T-helper 17 cell (primary cell): ENCODE data around the gene ITK. TPM values are rescaled to one million over a fixed set of nuclear protein-coding genes. Genes with fewer than 3 reads are reported as not detected.

Source experiments
- ATAC-seq: fragments of 150-1000 bp; cut with Tn5 transposase; 2 replicates; pipeline ENCODE4 v1.10.0; 2021; ENCODE audit warnings: mild to moderate bottlenecking, moderate library complexity
- DNase-seq, 3 donors: peaks; one replicate each; pipeline versions ENCODE4 v3.0.0 to v3.0.0-alpha.2; 2020 to 2021
- H3K9me3 ChIP-seq: one replicate; pipeline ENCODE4 v1.7.0; 2013; ENCODE audit warnings: low read length, mild to moderate bottlenecking; ENCODE audit not compliant: control insufficient read depth, poor library complexity, severe bottlenecking
- H3K27ac Mint-ChIP-seq: one replicate; pipeline ENCODE4 v1.8.0; 2022; ENCODE audit warnings: mild to moderate bottlenecking, moderate library complexity, mixed read lengths
- H3K27me3 Mint-ChIP-seq: one replicate; pipeline ENCODE4 v1.8.0; 2022; ENCODE audit warnings: mixed read lengths
- H3K36me3 Mint-ChIP-seq: one replicate; pipeline ENCODE4 v1.8.0; 2022; ENCODE audit warnings: low read depth, mixed read lengths
- H3K4me1 Mint-ChIP-seq: one replicate; pipeline ENCODE4 v1.8.0; 2022; ENCODE audit warnings: mild to moderate bottlenecking, mixed read lengths
- H3K4me3 Mint-ChIP-seq: one replicate; pipeline ENCODE4 v1.8.0; 2022; ENCODE audit warnings: mild to moderate bottlenecking, moderate library complexity, mixed read lengths
- total RNA-seq, 4 donors: library from RNA in 2 of 4; stranded (reverse) in 2 of 4; gene quantifications; one replicate each; pipeline ENCODE4 v1.2.3 and lab custom pipeline; 2022 to 2026

Gene ITK
- total RNA-seq, 2 donors from 2014 or later: 235 to 319 TPM

DNA sequence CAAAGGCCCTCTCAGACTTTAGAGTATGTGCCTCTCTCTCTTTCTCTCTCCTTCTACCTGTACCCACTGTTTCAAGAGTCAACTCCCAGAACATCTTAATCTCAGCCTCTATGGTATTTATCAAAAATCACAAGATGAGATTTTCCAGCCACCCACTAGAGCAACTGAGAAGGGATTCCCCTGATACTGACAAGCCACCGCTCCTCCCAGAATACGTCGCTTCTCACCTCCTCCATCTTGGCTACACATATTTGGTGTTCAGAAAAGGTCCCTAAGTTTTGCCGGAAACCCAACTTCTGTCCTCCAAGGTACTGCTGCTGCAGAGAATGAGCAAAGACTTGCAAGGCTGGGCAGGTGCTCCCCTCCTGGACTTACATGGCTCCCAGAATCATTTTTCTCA is 20.6 kb upstream of the ITK start:
- Mint-ChIP-seq H3K27ac (peak overlapping the region; percentile 92), H3K4me3 (peak overlapping the region; percentile 62), H3K36me3 (no peaks in the 10 kb centered on the region), H3K27me3 (no peaks in the 10 kb centered on the region), H3K4me1 (peaks cover 52% of the 10 kb centered on the region)
- peak; percentile 65 for ATAC-seq
- DNase-seq: peak; percentile 21 to 48 (median 45)
- H3K9me3 ChIP-seq: peaks cover 2% of the 10 kb centered on the region

DNA sequence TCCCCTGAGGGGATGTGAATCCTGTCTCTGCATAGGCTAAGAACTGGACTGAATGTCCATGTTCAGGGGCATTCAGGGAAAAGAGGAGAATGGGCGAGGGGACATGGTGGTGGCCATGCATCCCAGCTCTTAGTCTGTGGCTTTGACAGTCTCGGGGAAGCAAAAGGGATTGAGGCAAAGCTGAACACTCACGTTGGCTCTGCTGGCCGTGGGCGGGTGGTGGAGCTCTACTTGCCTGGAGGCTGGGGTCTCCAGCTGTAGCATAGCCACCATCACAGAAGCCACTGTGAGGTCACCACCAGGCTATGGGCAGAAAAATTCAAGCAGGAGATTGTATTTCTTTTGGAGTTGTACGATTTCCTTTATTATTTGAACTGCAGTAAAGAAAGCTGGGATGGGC is 18.6 kb upstream of the ITK start:
- DNase-seq (no peak), ATAC-seq (no peak)
- peak overlapping the region; percentile 92 for H3K27ac Mint-ChIP-seq
- peaks cover 47% of the 10 kb centered on the region for H3K4me1 Mint-ChIP-seq
- H3K27me3 Mint-ChIP-seq: no peaks in the 10 kb centered on the region
- H3K4me3 Mint-ChIP-seq: no peak overlapping the region
- H3K36me3 Mint-ChIP-seq: no peaks in the 10 kb centered on the region
- H3K9me3 ChIP-seq: peaks cover 2% of the 10 kb centered on the region

DNA sequence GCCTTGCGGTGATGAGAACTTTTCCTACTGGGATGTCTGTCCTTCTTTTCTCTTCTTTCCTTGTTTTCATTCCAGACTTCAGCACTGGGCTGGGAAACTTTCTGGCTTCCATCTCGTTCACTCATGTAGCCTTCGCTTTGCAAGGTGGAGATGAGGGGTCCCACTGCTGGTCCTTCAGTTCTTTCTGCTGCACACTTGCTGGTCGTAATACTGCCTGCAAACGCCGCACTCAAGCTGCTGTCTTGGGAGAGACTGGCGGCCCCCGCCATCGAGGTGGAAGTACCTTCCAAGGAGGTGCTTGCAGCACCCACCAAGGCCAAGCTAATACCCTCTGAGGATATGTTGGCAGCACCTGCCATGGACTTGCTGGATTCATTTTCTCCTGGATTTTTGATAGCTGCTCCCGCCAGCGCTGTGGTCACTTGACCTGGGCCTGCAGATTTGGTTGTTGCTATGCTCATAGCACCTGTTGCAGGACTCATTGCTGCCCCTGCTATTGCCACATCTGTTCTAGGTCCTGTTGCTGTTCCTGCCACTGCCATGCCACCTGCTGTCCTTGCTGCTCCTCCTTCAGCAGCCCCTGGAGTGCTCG is 17.6 kb upstream of the ITK start:
- Mint-ChIP-seq H3K4me3 (no peak overlapping the region), H3K36me3 (no peaks in the 10 kb centered on the region), H3K27me3 (no peaks in the 10 kb centered on the region), H3K27ac (peak overlapping the region; percentile 92), H3K4me1 (peaks cover 46% of the 10 kb centered on the region)
- DNase-seq (no peak), ATAC-seq (no peak)
- peaks cover 2% of the 10 kb centered on the region for H3K9me3 ChIP-seq

DNA sequence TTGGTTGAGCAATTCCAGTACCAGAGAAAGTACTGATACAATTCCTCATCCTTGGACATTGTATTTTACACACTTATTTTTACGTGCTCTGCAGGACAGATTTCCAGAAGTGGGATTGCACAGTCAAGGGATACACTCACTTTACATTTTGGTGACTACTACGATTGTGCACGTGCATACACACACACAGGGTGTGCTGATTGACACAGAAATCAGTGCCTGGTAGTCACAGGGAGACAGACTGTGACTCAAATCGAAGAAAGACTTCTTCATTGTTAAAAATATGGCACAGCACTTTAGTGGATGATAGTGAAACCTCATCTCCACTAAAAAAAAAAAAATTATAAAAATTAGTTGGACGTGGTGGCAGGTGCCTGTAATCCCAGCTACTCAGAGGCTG is 16.1 kb upstream of the ITK start:
- H3K36me3 Mint-ChIP-seq: no peaks in the 10 kb centered on the region
- H3K9me3 ChIP-seq: peaks cover 2% of the 10 kb centered on the region
- no peak for ATAC-seq
- no peak for DNase-seq
- peaks cover 46% of the 10 kb centered on the region for H3K4me1 Mint-ChIP-seq
- H3K27me3 Mint-ChIP-seq: no peaks in the 10 kb centered on the region
- H3K4me3 Mint-ChIP-seq: peak overlapping the region; percentile 58
- no peak overlapping the region for H3K27ac Mint-ChIP-seq

DNA sequence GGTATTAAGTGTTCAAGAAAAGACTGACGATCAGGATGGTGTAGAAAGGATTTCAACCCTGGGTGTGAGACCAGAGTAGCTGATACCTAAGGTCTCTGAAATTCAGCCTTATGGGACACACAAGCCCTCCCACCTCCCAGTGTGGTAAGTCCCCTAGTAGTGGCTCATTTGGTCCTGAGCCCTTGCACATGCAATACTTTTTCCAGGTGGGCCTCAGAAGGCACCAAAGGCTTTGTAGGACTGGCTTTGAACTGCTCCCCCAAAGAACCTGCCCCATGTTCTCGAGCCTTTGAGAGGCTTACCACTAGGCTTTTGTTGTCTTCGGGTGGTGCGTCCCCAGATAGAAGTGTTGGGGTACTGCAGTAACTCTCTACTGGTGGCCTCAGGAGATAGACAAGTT is 15.4 kb upstream of the ITK start:
- H3K9me3 ChIP-seq: peaks cover 2% of the 10 kb centered on the region
- Mint-ChIP-seq H3K36me3 (no peaks in the 10 kb centered on the region), H3K27me3 (no peaks in the 10 kb centered on the region), H3K4me3 (no peak overlapping the region), H3K4me1 (peaks cover 42% of the 10 kb centered on the region), H3K27ac (peak overlapping the region; percentile 93)
- ATAC-seq (no peak), DNase-seq (no peak)

DNA sequence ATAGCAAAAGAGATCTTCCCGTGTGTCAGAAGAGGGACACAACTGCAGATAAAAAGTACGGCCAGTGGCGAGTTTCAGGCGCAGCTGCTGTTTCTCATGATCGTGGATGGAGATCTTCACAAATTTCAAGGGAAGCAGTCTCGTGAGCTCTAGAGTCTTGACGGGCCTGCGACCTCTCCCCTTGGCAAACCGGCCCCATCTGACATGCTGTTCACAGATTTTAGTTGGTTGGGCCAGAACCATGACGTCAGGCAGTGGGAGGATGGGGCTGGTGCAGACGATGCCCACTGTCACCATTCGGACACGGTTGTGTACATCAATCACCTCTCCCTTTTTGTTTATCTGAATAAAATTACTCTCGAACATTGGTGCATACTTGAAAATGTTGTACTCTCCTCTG is 15.0 kb upstream of the ITK start:
- Mint-ChIP-seq H3K4me3 (no peak overlapping the region), H3K36me3 (no peaks in the 10 kb centered on the region), H3K4me1 (peaks cover 41% of the 10 kb centered on the region), H3K27me3 (no peaks in the 10 kb centered on the region), H3K27ac (peak overlapping the region; percentile 93)
- H3K9me3 ChIP-seq: peaks cover 2% of the 10 kb centered on the region
- DNase-seq: no peak
- no peak for ATAC-seq

DNA sequence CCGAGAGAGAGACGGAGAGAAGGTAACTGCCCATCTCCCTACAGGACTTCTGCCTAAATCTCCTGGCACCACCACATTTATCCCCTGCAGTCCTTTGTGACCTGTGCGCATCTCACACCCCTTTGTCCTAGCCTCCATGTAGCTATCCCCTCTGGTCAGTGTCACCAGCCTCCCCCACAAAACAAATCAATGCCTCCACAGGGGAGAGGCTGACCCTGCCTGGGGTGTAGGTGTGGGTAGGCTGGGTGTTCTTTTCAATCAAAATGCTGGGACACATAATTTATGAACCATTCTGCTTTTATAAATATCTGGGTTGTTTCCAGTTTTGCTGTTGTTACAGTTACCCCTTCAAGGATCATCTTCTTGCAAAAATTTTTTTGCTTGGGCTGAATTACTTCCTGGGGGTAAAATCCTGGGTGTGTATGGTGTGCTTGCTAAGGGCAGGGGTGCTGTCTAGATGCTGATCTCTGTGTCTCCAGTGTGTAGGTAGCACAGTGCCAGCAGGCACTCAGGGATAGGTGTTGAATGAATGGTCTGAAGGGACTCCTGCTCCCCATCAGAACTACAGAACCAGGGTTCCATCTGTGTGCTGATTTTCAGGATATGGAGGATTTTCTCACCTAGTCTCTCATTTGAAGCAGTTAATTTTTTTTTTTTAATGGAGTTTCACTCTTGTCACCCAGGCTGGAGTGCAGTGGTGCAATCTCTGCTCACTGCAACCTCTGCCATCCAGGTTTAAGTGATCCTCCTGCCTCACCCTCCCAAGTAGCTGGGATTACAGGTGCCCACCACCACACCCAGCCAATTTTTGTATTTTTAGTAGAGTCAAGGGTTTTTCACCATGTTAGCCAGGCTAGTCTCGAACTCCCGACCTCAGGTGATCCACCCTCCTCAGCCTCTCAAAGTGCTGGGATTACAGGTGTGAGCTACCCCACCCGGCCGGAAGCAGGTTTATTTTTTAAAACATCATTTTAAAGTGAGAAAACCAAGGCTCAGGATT is 14.1 kb upstream of the ITK start, which contains the start of gene GARIN3:
GARIN3 (minus strand) TSS at position 51 of the 1,000 bp plus-strand sequence. CDS start 96 bp downstream, outside the sequence.
- ATAC-seq (peak; percentile 51), DNase-seq (no peak)
- no peaks in the 10 kb centered on the region for H3K27me3 Mint-ChIP-seq
- H3K9me3 ChIP-seq: peaks cover under 1% of the 10 kb centered on the region
- peaks cover 36% of the 10 kb centered on the region for H3K4me1 Mint-ChIP-seq
- H3K36me3 Mint-ChIP-seq: no peaks in the 10 kb centered on the region
- peak within 1 kb of the TSS; percentile 93 for H3K27ac Mint-ChIP-seq
- H3K4me3 Mint-ChIP-seq: no peak within 1 kb of the TSS

DNA sequence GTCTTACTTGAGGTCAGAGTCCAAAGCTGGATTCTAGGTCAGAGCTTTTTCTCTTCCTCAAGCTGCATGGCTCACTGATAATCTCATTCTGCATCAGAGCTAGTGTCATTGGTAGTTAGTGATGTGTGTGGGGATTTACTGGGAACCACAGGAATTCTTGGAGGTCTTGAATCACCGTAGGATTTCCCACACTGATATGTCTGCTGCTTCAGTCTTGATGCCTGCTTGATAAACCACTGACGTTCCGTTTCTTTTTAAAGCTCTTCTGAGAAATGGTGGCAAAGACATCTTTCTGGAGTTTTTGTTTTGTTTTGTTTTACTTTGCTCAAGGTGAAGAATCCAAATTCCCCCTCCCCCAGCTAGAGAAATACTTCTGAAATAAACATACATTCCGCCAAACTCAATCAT is 13.4 kb upstream of the ITK start:
- DNase-seq (no peak), ATAC-seq (peak; percentile 54)
- no peaks in the 10 kb centered on the region for H3K27me3 Mint-ChIP-seq
- H3K9me3 ChIP-seq: no peaks in the 10 kb centered on the region
- peak overlapping the region; percentile 57 for H3K4me3 Mint-ChIP-seq
- peaks cover 42% of the 10 kb centered on the region for H3K4me1 Mint-ChIP-seq
- peak overlapping the region; percentile 93 for H3K27ac Mint-ChIP-seq
- no peaks in the 10 kb centered on the region for H3K36me3 Mint-ChIP-seq

DNA sequence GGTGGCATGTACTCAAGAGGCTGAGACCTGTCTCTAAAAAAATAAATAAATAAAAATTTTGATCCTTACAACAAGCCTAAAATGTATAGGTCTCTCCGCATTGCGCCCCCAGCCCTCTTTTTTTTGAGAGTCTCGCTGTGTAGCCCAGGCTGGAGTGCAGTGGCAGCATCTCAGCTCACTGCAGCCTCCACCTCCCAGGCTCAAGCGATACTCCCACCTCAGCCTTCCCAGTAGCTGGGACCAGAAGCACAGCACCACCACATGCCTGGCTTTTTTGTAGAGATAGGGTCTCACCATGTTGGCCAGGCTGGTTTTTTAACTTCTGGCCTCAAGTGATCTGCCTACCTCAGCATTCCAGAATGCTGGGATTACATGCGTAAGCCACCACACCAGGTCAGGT is 12.4 kb upstream of the ITK start:
- no peak for ATAC-seq
- H3K4me3 Mint-ChIP-seq: no peak overlapping the region
- no peaks in the 10 kb centered on the region for H3K36me3 Mint-ChIP-seq
- H3K4me1 Mint-ChIP-seq: peaks cover 43% of the 10 kb centered on the region
- no peaks in the 10 kb centered on the region for H3K27me3 Mint-ChIP-seq
- no peaks in the 10 kb centered on the region for H3K9me3 ChIP-seq
- H3K27ac Mint-ChIP-seq: peak overlapping the region; percentile 93
- DNase-seq: no peak

DNA sequence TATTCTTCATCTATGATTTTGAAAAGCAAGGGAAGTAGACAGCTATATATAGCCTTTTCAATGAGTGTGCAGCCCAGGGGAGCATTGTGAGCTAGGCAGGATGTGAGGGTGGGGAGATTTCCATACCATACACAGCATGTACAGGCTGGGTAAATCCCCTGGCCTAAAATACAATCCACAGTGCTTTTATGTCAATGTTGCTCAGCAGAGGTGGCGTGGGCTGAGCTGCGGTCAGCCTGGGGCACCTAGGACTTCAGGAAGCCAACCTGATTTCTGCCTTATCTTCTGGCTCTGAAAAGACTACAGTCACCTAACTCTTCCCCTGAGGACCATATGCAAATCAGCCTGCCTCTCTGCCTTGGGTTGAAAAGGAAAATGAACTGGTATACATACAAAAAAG is 8.2 kb upstream of the ITK start:
- ATAC-seq (peak; percentile 98), DNase-seq (peak; percentile 45 to 73 (median 56))
- Mint-ChIP-seq H3K36me3 (no peaks in the 10 kb centered on the region), H3K27ac (peak overlapping the region; percentile 98), H3K4me3 (peak overlapping the region; percentile 75), H3K4me1 (peaks cover 34% of the 10 kb centered on the region), H3K27me3 (no peaks in the 10 kb centered on the region)
- H3K9me3 ChIP-seq: no peaks in the 10 kb centered on the region

DNA sequence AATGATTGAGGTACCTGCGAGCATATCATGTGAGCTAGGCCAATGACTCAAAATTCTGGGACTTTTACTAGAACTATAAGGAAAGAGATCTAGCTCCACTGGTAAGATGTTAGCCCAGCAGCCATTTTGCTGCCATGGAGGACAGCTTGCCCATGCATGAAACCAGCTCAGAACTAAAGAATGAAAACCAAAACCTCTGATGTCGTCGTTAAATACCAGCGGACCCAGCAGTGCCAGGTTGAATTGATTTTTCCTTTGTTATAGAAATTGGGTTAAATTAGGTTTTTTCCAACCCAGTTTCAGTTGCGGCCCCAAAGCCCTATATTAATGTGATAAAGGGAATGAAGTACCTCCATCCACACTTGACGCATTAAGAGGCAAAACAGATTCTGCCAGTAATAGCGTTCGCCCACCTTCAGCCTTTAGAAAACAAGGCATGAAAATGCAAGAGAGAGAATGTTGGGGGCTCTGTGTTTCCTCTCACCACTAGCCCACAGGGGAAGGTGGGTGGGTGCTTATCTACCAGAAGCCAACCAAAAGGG is 5.5 kb upstream of the ITK start:
- DNase-seq (no peak), ATAC-seq (no peak)
- no peaks in the 10 kb centered on the region for H3K9me3 ChIP-seq
- H3K4me3 Mint-ChIP-seq: no peak overlapping the region
- H3K27me3 Mint-ChIP-seq: no peaks in the 10 kb centered on the region
- H3K4me1 Mint-ChIP-seq: peaks cover 47% of the 10 kb centered on the region
- H3K36me3 Mint-ChIP-seq: no peaks in the 10 kb centered on the region
- H3K27ac Mint-ChIP-seq: peak overlapping the region; percentile 60

DNA sequence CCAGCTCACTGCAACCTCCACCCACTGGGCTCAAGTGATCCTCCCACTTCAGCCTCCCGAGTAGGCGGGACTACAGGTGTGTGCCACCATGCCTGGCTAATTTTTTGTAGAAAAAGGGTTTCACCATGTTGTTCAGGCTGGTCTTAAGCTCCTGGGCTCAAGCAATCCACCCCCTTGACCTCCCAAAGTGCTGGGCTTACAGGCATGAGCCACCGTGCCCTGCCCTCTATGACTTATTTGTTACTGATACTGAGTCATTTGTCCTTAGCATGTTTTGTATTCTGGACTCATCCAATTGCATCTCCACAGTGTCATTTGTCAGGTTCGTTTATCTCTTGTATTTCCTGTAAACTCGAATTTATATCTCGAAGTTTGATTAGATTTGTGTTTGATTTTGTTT is 2.7 kb upstream of the ITK start:
- H3K4me3 Mint-ChIP-seq: peak overlapping the region; percentile 68
- peak overlapping the region; percentile 97 for H3K27ac Mint-ChIP-seq
- ATAC-seq: no peak
- H3K4me1 Mint-ChIP-seq: peaks cover 39% of the 10 kb centered on the region
- DNase-seq: no peak
- H3K27me3 Mint-ChIP-seq: no peaks in the 10 kb centered on the region
- H3K36me3 Mint-ChIP-seq: no peaks in the 10 kb centered on the region
- no peaks in the 10 kb centered on the region for H3K9me3 ChIP-seq

DNA sequence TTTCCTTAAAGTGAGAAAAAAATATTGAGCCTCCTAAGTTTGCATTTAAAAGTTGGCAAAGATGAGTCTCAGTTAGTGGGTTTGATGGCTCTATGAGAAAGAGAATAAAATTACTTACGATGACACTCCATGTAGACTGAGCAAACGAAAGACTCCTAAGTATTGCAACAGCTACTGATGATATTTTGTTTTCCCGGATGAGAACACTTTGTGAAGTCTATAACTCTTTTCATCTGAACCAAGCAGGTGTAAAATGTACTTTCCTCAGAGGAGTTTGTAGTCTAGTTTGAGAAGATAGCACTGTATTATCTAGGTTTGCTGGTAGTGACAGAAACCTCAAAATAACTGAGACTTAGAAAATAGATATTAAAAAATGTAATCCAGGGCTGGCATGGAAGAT is 1.7 kb upstream of the ITK start:
- no peak for ATAC-seq

More for the DNA sequence above, 1.7 kb upstream of the ITK start:
- H3K4me3 Mint-ChIP-seq: peak overlapping the region; percentile 68
- H3K36me3 Mint-ChIP-seq: peaks cover 6% of the 10 kb centered on the region
- H3K27ac Mint-ChIP-seq: peak overlapping the region; percentile 97
- peaks cover 45% of the 10 kb centered on the region for H3K4me1 Mint-ChIP-seq
- DNase-seq: no peak
- no peaks in the 10 kb centered on the region for H3K27me3 Mint-ChIP-seq
- no peaks in the 10 kb centered on the region for H3K9me3 ChIP-seq
